H1 (cell line): ENCODE results near the gene OPCML. TPM values are rescaled to one million over a fixed set of nuclear protein-coding genes. Genes with fewer than 3 reads are reported as not detected.

Source experiments
- CTCF ChIA-PET: fragments of 300-600 bp; sonication (Branson Sonifier 250); formaldehyde crosslinking; loops from one replicate; lab custom pipeline; 2021; ENCODE audit not compliant: partially characterized antibody; lab: Charles Lee
- POLR2A ChIA-PET: fragments of 300-600 bp; sonication (Branson Sonifier 250); formaldehyde crosslinking; loops from one replicate; lab custom pipeline; 2021; ENCODE audit warnings: inconsistent platforms; ENCODE audit not compliant: partially characterized antibody; lab: Charles Lee
- DNase-seq, 2 experiments: peaks; one replicate each; pipeline versions ENCODE4 v3.0.0 to v3.0.0-alpha.2; 2010 to 2022; ENCODE audit warnings: low spot score in 2 of 2, low read depth in 1 of 2, mixed read lengths in 1 of 2
- FAIRE-seq: peaks from 2 replicates; lab custom pipeline; 2011; peaks lifted over from hg19 to GRCh38; lab: Jason Lieb, UNC
- H2AFZ ChIP-seq: 2 replicates; pipeline ENCODE4 v1.8.1; 2012; ENCODE audit warnings: low read length, inconsistent platforms
- H2AK5ac ChIP-seq: 2 replicates; pipeline ENCODE4 v1.6.1; 2013; ENCODE audit warnings: low read depth, low read length
- H2BK120ac ChIP-seq: replicated peaks from 2 replicates; pipeline ENCODE3; 2013; ENCODE audit warnings: low read depth, low read length, inconsistent platforms
- H2BK12ac ChIP-seq: 2 replicates; pipeline ENCODE4 v1.6.1; 2013; ENCODE audit warnings: low read depth, low read length
- H2BK15ac ChIP-seq: 2 replicates; pipeline ENCODE4 v1.6.1; 2013; ENCODE audit warnings: low read length
- H2BK20ac ChIP-seq: 2 replicates; pipeline ENCODE4 v1.6.1; 2013; ENCODE audit warnings: low read length
- H2BK5ac ChIP-seq: 2 replicates; pipeline ENCODE4 v1.6.1; 2013; ENCODE audit warnings: low read depth, low read length
- H3K14ac ChIP-seq: 2 replicates; pipeline ENCODE4 v1.6.1; 2013; ENCODE audit warnings: inconsistent platforms; ENCODE audit not compliant: insufficient read length
- H3K18ac ChIP-seq: 2 replicates; pipeline ENCODE4 v1.6.1; 2013; ENCODE audit warnings: low read length; ENCODE audit errors: extremely low read depth
- H3K23ac ChIP-seq: 2 replicates; pipeline ENCODE4 v1.6.1; 2013; ENCODE audit warnings: inconsistent platforms; ENCODE audit not compliant: insufficient read length
- H3K23me2 ChIP-seq: 2 replicates; pipeline ENCODE4 v1.6.1; 2013; ENCODE audit warnings: low read depth, low read length
- H3K27ac ChIP-seq: 2 replicates; pipeline ENCODE4 v1.6.1; 2011; ENCODE audit warnings: low read depth, low read length, inconsistent platforms
- H3K27me3 ChIP-seq, 4 experiments: replicated peaks in 1 of 4; 1 replicate in 1 of 4; 2 replicates in 3 of 4; pipeline versions ENCODE4 v1.6.1 to v1.8.1; 2011 to 2013; ENCODE audit warnings: low read length in 3 of 4, mild to moderate bottlenecking in 3 of 4, inconsistent platforms in 2 of 4, mixed read lengths in 2 of 4, moderate library complexity in 1 of 4; ENCODE audit not compliant: control insufficient read depth in 3 of 4, insufficient read depth in 3 of 4; ENCODE audit errors: extremely low read depth in 1 of 4
- H3K36me3 ChIP-seq, 4 experiments: 2 replicates each; pipeline versions ENCODE4 v1.6.1 to v1.8.1; 2011 to 2013; ENCODE audit warnings: mild to moderate bottlenecking in 4 of 4, low read length in 3 of 4, moderate library complexity in 2 of 4, control low read depth in 1 of 4, inconsistent platforms in 1 of 4; ENCODE audit not compliant: insufficient read depth in 4 of 4, control insufficient read depth in 2 of 4
- H3K4ac ChIP-seq: replicated peaks from 2 replicates; pipeline ENCODE3; 2013; ENCODE audit warnings: low read length, low read depth, mixed read lengths, inconsistent platforms; ENCODE audit not compliant: insufficient read length
- H3K4me1 ChIP-seq, 4 experiments: replicated peaks in 1 of 4; 1 replicate in 1 of 4; 2 replicates in 3 of 4; pipeline versions ENCODE4 v1.6.1 to v1.8.1; 2011 to 2013; ENCODE audit warnings: low read length in 3 of 4, inconsistent platforms in 2 of 4, mixed read lengths in 1 of 4; ENCODE audit not compliant: insufficient read depth in 4 of 4, control insufficient read depth in 3 of 4
- H3K4me2 ChIP-seq, 2 experiments: 2 replicates each; pipeline versions ENCODE4 v1.6.1 to v1.8.1; 2011 to 2013; ENCODE audit warnings: low read depth in 2 of 2, low read length in 2 of 2, control low read depth in 1 of 2, inconsistent platforms in 1 of 2, mild to moderate bottlenecking in 1 of 2; ENCODE audit not compliant: insufficient read depth in 1 of 2
- H3K4me3 ChIP-seq, 4 experiments: fragments of 200-600, 300-600 bp in 1 of 4; sonication (generic), shearing (Covaris generic), sonication (Bioruptor Twin) in 1 of 4; 2 replicates each; pipeline versions ENCODE4 v1.5.1 to v1.8.1; 2011 to 2016; ENCODE audit warnings: low read length in 4 of 4, low read depth in 3 of 4, control low read depth in 2 of 4, inconsistent platforms in 2 of 4, mild to moderate bottlenecking in 2 of 4, mixed read lengths in 1 of 4, moderate library complexity in 1 of 4; ENCODE audit not compliant: insufficient read depth in 2 of 4; ENCODE audit errors: extremely low read depth in 1 of 4
- H3K56ac ChIP-seq: replicated peaks from 2 replicates; pipeline ENCODE3; 2013; ENCODE audit warnings: low read depth, mild to moderate bottlenecking, mixed read lengths, low read length, inconsistent platforms; ENCODE audit not compliant: insufficient read length
- H3K79me1 ChIP-seq: 2 replicates; pipeline ENCODE4 v1.6.1; 2013; ENCODE audit warnings: low read depth, low read length, control low read depth
- H3K79me2 ChIP-seq, 2 experiments: 2 replicates each; pipeline versions ENCODE4 v1.6.1 to v1.8.1; 2012 to 2013; ENCODE audit warnings: low read length in 2 of 2, mild to moderate bottlenecking in 2 of 2, inconsistent platforms in 1 of 2; ENCODE audit not compliant: insufficient read depth in 2 of 2, control insufficient read depth in 1 of 2
- H3K9ac ChIP-seq, 4 experiments: replicated peaks in 1 of 4; 1 replicate in 1 of 4; 2 replicates in 3 of 4; pipeline versions ENCODE4 v1.6.1 to v1.8.1; 2011 to 2013; ENCODE audit warnings: low read depth in 3 of 4, low read length in 3 of 4, control low read depth in 2 of 4, mild to moderate bottlenecking in 2 of 4, moderate library complexity in 2 of 4, inconsistent platforms in 1 of 4; ENCODE audit errors: extremely low read depth in 1 of 4
- H3K9me3 ChIP-seq, 2 experiments: 2 replicates each; pipeline versions ENCODE4 v1.6.1 to v1.8.1; 2012 to 2013; ENCODE audit warnings: mild to moderate bottlenecking in 2 of 2, moderate library complexity in 2 of 2, control low read depth in 1 of 2, inconsistent platforms in 1 of 2, low read depth in 1 of 2, low read length in 1 of 2, mixed read lengths in 1 of 2; ENCODE audit not compliant: insufficient read depth in 2 of 2
- H4K20me1 ChIP-seq, 2 experiments: replicated peaks in 1 of 2; 2 replicates each; pipeline versions ENCODE3 to v1.8.1; 2011 to 2013; ENCODE audit warnings: inconsistent platforms in 2 of 2, low read length in 2 of 2, mild to moderate bottlenecking in 1 of 2; ENCODE audit not compliant: insufficient read depth in 2 of 2, control insufficient read depth in 1 of 2
- H4K5ac ChIP-seq: 2 replicates; pipeline ENCODE4 v1.6.1; 2013; ENCODE audit warnings: low read length, low read depth, mixed read lengths, inconsistent platforms; ENCODE audit not compliant: insufficient read length
- H4K8ac ChIP-seq: 2 replicates; pipeline ENCODE4 v1.8.0; 2013; ENCODE audit warnings: mild to moderate bottlenecking, moderate library complexity, low read length, inconsistent platforms; ENCODE audit not compliant: insufficient read depth; ENCODE audit errors: extremely low read depth
- H4K91ac ChIP-seq: replicated peaks from 2 replicates; pipeline ENCODE3; 2013; ENCODE audit warnings: low read length, mixed read lengths, inconsistent platforms; ENCODE audit not compliant: insufficient read length
- CHD1 ChIP-seq: IDR thresholded peaks from 2 replicates; pipeline ENCODE4 v1.6.1; 2012; ENCODE audit warnings: low read depth, low read length, improper control_type of control experiment
- CREB1 ChIP-seq: IDR thresholded peaks from 2 replicates; pipeline ENCODE4 v1.6.1; 2012; ENCODE audit warnings: inconsistent platforms
- RBBP5 ChIP-seq: IDR thresholded peaks from 2 replicates; pipeline ENCODE4 v1.7.1; 2012; ENCODE audit warnings: low read depth, mild to moderate bottlenecking, inconsistent platforms, low read length, moderate library complexity, borderline replicate concordance
- SP2 ChIP-seq: IDR thresholded peaks from 2 replicates; pipeline ENCODE4 v1.6.1; 2012; ENCODE audit warnings: mild to moderate bottlenecking, low read length, inconsistent platforms
- TBP ChIP-seq: IDR thresholded peaks from 2 replicates; pipeline ENCODE4 v1.6.1; 2011; ENCODE audit warnings: low read depth, low read length, improper control_type of control experiment
- WGBS, 2 experiments: shearing (Covaris generic) in 1 of 2; methylation state at CpG; one replicate each; pipeline versions ENCODE4 v1.1.6 to v1.1.7; 2013 to 2015; ENCODE audit warnings: low lambda C conversion rate in 2 of 2, mixed read lengths in 2 of 2, inconsistent platforms in 1 of 2, low coverage in 1 of 2, missing lambda C conversion rate in 1 of 2; ENCODE audit not compliant: insufficient replicate concordance in 2 of 2, insufficient coverage in 1 of 2, insufficient read length in 1 of 2; ENCODE audit errors: extremely low coverage in 1 of 2, missing lambda C conversion rate in 1 of 2; 5-methylcytosine and 5-hydroxymethylcytosine counted together
- polyA plus RNA-seq, 7 experiments: library from polyadenylated mRNA; depleted of rRNA in 3 of 7; stranded (reverse) in 5 of 7; unstranded in 2 of 7; fragments of >200 nt in 5 of 7; fragments of 200-250 nt in 2 of 7; gene quantifications; 1 replicate in 5 of 7; 2 replicates in 1 of 7; 4 replicates in 1 of 7; pipeline versions ENCODE4 v1.2.1 to v1.2.3, GENCODE V29; 2011 to 2013; ENCODE audit warnings: missing spikeins in 2 of 7, mixed read lengths in 2 of 7
- total RNA-seq: library from RNA; stranded (reverse); fragmentation: NEBNext Ultra II Directional; extraction: Animal tissue kit (Norgen Biotek cat#: 25700); gene quantifications from 2 replicates; pipeline ENCODE4 v1.2.1, GENCODE V29; 2021

OPCML gene
- total and polyA plus RNA-seq, 2 of the 8 experiments (the other 6 are each of a cell fraction or from before 2014, with no cell fraction given) = 2.3 to 3.1 TPM

- H3K56ac ChIP-seq = no peak overlapping the region
- H3K9ac ChIP-seq = no peak overlapping the region
- no peak overlapping the region for H2BK5ac ChIP-seq
- no peaks in the 10 kb centered on the region for H3K36me3 ChIP-seq
- DNase-seq (no peak), FAIRE-seq (no peak)
- no peak overlapping the region for H3K18ac ChIP-seq
- H4K8ac ChIP-seq = no peak overlapping the region
- H3K14ac ChIP-seq = no peak overlapping the region
- no peak overlapping the region for H2AFZ ChIP-seq
- H2BK20ac ChIP-seq = no peak overlapping the region
- no peaks in the 10 kb centered on the region for H3K79me1 ChIP-seq
- ChIA-PET POLR2A (no interaction called here), CTCF (no interaction called here)
- H4K5ac ChIP-seq = no peak overlapping the region
- no peak overlapping the region for H2BK120ac ChIP-seq
- H2BK12ac ChIP-seq = no peak overlapping the region
- TF ChIP-seq CREB1 (no peak), CHD1 (no peak), TBP (no peak), RBBP5 (no peak), SP2 (no peak)
- H3K27ac ChIP-seq = no peak overlapping the region
- H3K23ac ChIP-seq = no peak overlapping the region
- no peaks in the 10 kb centered on the region for H3K4me1 ChIP-seq
- H3K4me3 ChIP-seq = no peak overlapping the region
- H2BK15ac ChIP-seq = no peak overlapping the region
- WGBS, 2 experiments = 88% methylated on average over 3 of the region's 3 CpGs; no CpG with 5 or more reads in 1 of the 2 experiments
- no peaks in the 10 kb centered on the region for H3K79me2 ChIP-seq
- H3K4me2 ChIP-seq = no peak overlapping the region
- H3K4ac ChIP-seq = no peak overlapping the region
- no peaks in the 10 kb centered on the region for H3K27me3 ChIP-seq
- no peaks in the 10 kb centered on the region for H3K9me3 ChIP-seq
- H3K23me2 ChIP-seq = peaks cover 3% of the 10 kb centered on the region; the same call in 1 of the 2 replicates
- H4K91ac ChIP-seq = no peak overlapping the region
- no peak overlapping the region for H2AK5ac ChIP-seq
- H4K20me1 ChIP-seq = peaks cover 0 to 2% of the 10 kb centered on the region in 2 experiments
Observed at GRCh38 chr11:133350045-133350444, 182.3 kb downstream of the OPCML start.
